ENCODE measurements around the gene CSMD2.

- TF ChIP-seq, protein P1, sequence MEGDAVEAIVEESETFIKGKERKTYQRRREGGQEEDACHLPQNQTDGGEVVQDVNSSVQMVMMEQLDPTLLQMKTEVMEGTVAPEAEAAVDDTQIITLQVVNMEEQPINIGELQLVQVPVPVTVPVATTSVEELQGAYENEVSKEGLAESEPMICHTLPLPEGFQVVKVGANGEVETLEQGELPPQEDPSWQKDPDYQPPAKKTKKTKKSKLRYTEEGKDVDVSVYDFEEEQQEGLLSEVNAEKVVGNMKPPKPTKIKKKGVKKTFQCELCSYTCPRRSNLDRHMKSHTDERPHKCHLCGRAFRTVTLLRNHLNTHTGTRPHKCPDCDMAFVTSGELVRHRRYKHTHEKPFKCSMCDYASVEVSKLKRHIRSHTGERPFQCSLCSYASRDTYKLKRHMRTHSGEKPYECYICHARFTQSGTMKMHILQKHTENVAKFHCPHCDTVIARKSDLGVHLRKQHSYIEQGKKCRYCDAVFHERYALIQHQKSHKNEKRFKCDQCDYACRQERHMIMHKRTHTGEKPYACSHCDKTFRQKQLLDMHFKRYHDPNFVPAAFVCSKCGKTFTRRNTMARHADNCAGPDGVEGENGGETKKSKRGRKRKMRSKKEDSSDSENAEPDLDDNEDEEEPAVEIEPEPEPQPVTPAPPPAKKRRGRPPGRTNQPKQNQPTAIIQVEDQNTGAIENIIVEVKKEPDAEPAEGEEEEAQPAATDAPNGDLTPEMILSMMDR (conservative IDR thresholded peaks at IDR 0.05; ENCODE audit: low read depth, low read length): no peak
- TF ChIP-seq EZH2 (IDR thresholded peaks at IDR 0.05; ENCODE audit: borderline replicate concordance, low read depth, low read length, poor library complexity, severe bottlenecking): no peak
These were observed 262.4 kb downstream of the CSMD2 start for GRCh38 chr1:33902486-33903209.
